Endothelial cell of umbilical vein (primary cell): ENCODE data around the gene ADAP1.

Experiments
- CTCF ChIP-seq, 2 donors: IDR thresholded peaks; 1 replicate in 1 of 2; 2 replicates in 1 of 2; pipeline ENCODE4 v1.5.1; 2011; ENCODE audit warnings: low read length in 2 of 2, mild to moderate bottlenecking in 2 of 2, moderate library complexity in 2 of 2, control low read depth in 1 of 2, inconsistent platforms in 1 of 2, low read depth in 1 of 2; ENCODE audit not compliant: insufficient read depth in 1 of 2; ENCODE audit errors: extremely low read depth in 1 of 2
- EZH2 ChIP-seq: IDR thresholded peaks from 2 replicates; pipeline ENCODE4 v1.6.1; 2012; ENCODE audit warnings: borderline replicate concordance, low read depth, mild to moderate bottlenecking, moderate library complexity, low read length, inconsistent platforms; ENCODE audit not compliant: severe bottlenecking
- FOS ChIP-seq: IDR thresholded peaks from 2 replicates; pipeline ENCODE4 v1.6.1; 2011; ENCODE audit warnings: mild to moderate bottlenecking, low read length, moderate library complexity, borderline replicate concordance; ENCODE audit not compliant: insufficient read depth
- GATA2 ChIP-seq: IDR thresholded peaks from 2 replicates; pipeline ENCODE4 v1.7.0; 2011; ENCODE audit warnings: low read depth, mild to moderate bottlenecking, moderate library complexity, mixed read lengths, low read length; ENCODE audit not compliant: insufficient read length, insufficient read depth
- MAX ChIP-seq: IDR thresholded peaks from 2 replicates; pipeline ENCODE4 v1.6.1; 2011; ENCODE audit not compliant: insufficient read depth, insufficient read length
- MYC ChIP-seq: IDR thresholded peaks from one replicate; pipeline ENCODE4 v1.6.1; 2011; ENCODE audit warnings: mild to moderate bottlenecking, low read depth, low read length
- POLR2A ChIP-seq: IDR thresholded peaks from 2 replicates; pipeline ENCODE4 v1.6.1; 2012; ENCODE audit warnings: low read depth, mild to moderate bottlenecking, control low read depth, low read length
- POLR2AphosphoS5 ChIP-seq: IDR thresholded peaks from 2 replicates; pipeline ENCODE4 v1.6.1; 2012; ENCODE audit warnings: low read depth, mild to moderate bottlenecking, control low read depth, low read length, moderate library complexity; ENCODE audit not compliant: insufficient read depth

GRCh38 chr7:974172-974571 lies 19.7 kb upstream of the ADAP1 start:
- TF ChIP-seq EZH2 (no peak), CTCF (IDR thresholded peaks at IDR 0.05; ENCODE audit: extremely low read depth in 1 of 2, insufficient read depth in 1 of 2, low read depth in 1 of 2, low read length in 2 of 2) (no peak), POLR2A (no peak), GATA2 (no peak), MAX (no peak), FOS (no peak), POLR2AphosphoS5 (no peak), MYC (no peak)
